CD4-positive, alpha-beta memory T cell (primary cell): Measurements from ENCODE around the gene TBXAS1. TPM values are rescaled to one million over a fixed set of nuclear protein-coding genes. Genes with fewer than 3 reads are reported as not detected.

ENCODE experiments used
- CTCF ChIA-PET: fragments of 350-600 bp; sonication (Branson Sonifier 250); formaldehyde crosslinking; loops from one replicate; lab custom pipeline; 2021; ENCODE audit warnings: inconsistent platforms; ENCODE audit not compliant: partially characterized antibody; lab: Charles Lee
- POLR2A ChIA-PET: fragments of 350-600 bp; sonication (Branson Sonifier 250); formaldehyde crosslinking; loops from one replicate; lab custom pipeline; 2021; ENCODE audit not compliant: partially characterized antibody; lab: Charles Lee
- DNase-seq, 5 donors: peaks; one replicate each; pipeline versions ENCODE4 v3.0.0 to v3.0.0-alpha.2; 2020 to 2022; ENCODE audit warnings: mixed read lengths in 1 of 5
- H3K27ac ChIP-seq: one replicate; pipeline ENCODE4 v1.7.0; 2013; ENCODE audit warnings: low read depth, low read length
- H3K27me3 ChIP-seq: 2 replicates; pipeline ENCODE4 v1.7.0; 2013; ENCODE audit warnings: mild to moderate bottlenecking, low read length, moderate library complexity; ENCODE audit not compliant: insufficient read depth
- H3K36me3 ChIP-seq: 2 replicates; pipeline ENCODE4 v1.7.0; 2013; ENCODE audit warnings: mild to moderate bottlenecking, low read length, moderate library complexity; ENCODE audit not compliant: insufficient read depth
- H3K4me1 ChIP-seq: 2 replicates; pipeline ENCODE4 v1.7.0; 2013; ENCODE audit warnings: mild to moderate bottlenecking, low read length, moderate library complexity; ENCODE audit not compliant: insufficient read depth
- H3K4me3 ChIP-seq, 2 donors: one replicate each; pipeline ENCODE4 v1.7.0; 2013; ENCODE audit warnings: low read length in 2 of 2, mild to moderate bottlenecking in 1 of 2
- H3K9me3 ChIP-seq, 2 donors: one replicate each; pipeline ENCODE4 v1.7.0; 2013; ENCODE audit warnings: low read length in 2 of 2, control low read depth in 1 of 2; ENCODE audit not compliant: control insufficient read depth in 1 of 2
- H3K27ac Mint-ChIP-seq, 7 donors: one replicate each; pipeline ENCODE4 v1.8.0; 2020 to 2021; ENCODE audit warnings: mixed read lengths in 7 of 7, mild to moderate bottlenecking in 6 of 7, inconsistent platforms in 3 of 7, moderate library complexity in 3 of 7
- H3K27me3 Mint-ChIP-seq, 2 donors: one replicate each; pipeline ENCODE4 v1.8.0; 2020 to 2021; ENCODE audit warnings: mixed read lengths in 2 of 2
- H3K36me3 Mint-ChIP-seq, 2 donors: one replicate each; pipeline ENCODE4 v1.8.0; 2020 to 2021; ENCODE audit warnings: mixed read lengths in 2 of 2, inconsistent platforms in 1 of 2, mild to moderate bottlenecking in 1 of 2
- H3K4me1 Mint-ChIP-seq, 4 donors: one replicate each; pipeline ENCODE4 v1.8.0; 2020 to 2021; ENCODE audit warnings: mixed read lengths in 4 of 4, mild to moderate bottlenecking in 1 of 4
- H3K4me3 Mint-ChIP-seq, 8 donors: one replicate each; pipeline ENCODE4 v1.8.0; 2020 to 2021; ENCODE audit warnings: mixed read lengths in 8 of 8, mild to moderate bottlenecking in 7 of 8, moderate library complexity in 6 of 8, inconsistent platforms in 3 of 8
- H3K9me3 Mint-ChIP-seq, 8 donors: one replicate each; pipeline ENCODE4 v1.8.0; 2020 to 2021; ENCODE audit warnings: mixed read lengths in 8 of 8, mild to moderate bottlenecking in 5 of 8, inconsistent platforms in 3 of 8, moderate library complexity in 1 of 8
- intact Hi-C: fragments of 100-400 bp; cut with micrococcal nuclease; formaldehyde crosslinking; loops from one replicate; pipeline ENCODE4 v1.15.1; 2023
- polyA plus RNA-seq, 2 donors: library from polyadenylated mRNA; unstranded; fragments of 300-500 nt; fragmentation: Illumina TruSeq; gene quantifications; one replicate each; pipeline ENCODE4 v1.2.3, GENCODE V29; 2021
- total RNA-seq, 2 experiments: library from RNA; stranded (reverse); gene quantifications; one replicate each; pipeline ENCODE4 v1.2.3, GENCODE V29; 2021

Gene TBXAS1
- total and polyA plus RNA-seq, 4 experiments from 2014 or later: 16.6 to 20.1 (median 18.9) TPM

DNA sequence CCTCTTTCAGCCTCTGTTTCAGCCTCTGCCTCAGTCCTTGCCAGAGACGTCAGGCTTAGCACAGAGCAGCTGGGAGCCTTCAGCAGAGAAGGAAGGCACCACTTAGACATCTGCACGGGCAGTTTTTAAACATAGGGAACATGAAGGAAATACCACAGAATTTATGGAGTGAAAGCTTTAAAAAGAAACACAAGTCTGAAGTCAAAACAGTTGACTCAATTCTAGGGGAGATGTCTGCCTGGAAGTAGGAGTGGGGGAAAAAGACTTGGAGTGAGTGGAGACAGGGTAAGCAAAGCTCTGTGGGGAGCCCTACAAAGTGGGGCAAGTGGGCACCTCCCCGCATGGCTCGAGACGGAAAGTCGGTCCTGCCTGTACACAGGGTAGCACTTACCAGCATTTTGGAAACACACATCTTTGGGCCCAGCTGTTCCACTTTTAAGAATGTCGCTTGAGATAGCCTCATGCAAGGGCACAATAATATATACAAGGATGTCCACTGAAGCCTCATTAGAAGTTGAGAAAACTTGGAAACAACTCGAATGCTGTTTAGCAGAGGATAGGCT lies 5.0 kb upstream of the TBXAS1 start:
- Histone ChIP-seq H3K27ac (no peak overlapping the region), H3K36me3 (no peaks in the 10 kb centered on the region), H3K9me3 (no peaks in the 10 kb centered on the region), H3K27me3 (no peaks in the 10 kb centered on the region), H3K4me3 (no peak overlapping the region), H3K4me1 (peaks cover 9% of the 10 kb centered on the region)
- no peak for DNase-seq
- Mint-ChIP-seq H3K4me1 (peaks cover under 1 to 19% (median 10%) of the 10 kb centered on the region in 4 donors), H3K27me3 (peaks cover 2 to 3% of the 10 kb centered on the region in 2 donors), H3K36me3 (no peaks in the 10 kb centered on the region), H3K27ac (no peak overlapping the region), H3K4me3 (no peak overlapping the region), H3K9me3 (no peaks in the 10 kb centered on the region)
- intact Hi-C loops: no loop called here
- CTCF ChIA-PET: interaction anchor here (1.3 to 1.9 kb wide), 3 partner anchors 23 to 179 kb away, joined by 3 to 4 read pairs (median 3); no protein-coding TSS in a partner anchor
- POLR2A ChIA-PET: no interaction called here

DNA sequence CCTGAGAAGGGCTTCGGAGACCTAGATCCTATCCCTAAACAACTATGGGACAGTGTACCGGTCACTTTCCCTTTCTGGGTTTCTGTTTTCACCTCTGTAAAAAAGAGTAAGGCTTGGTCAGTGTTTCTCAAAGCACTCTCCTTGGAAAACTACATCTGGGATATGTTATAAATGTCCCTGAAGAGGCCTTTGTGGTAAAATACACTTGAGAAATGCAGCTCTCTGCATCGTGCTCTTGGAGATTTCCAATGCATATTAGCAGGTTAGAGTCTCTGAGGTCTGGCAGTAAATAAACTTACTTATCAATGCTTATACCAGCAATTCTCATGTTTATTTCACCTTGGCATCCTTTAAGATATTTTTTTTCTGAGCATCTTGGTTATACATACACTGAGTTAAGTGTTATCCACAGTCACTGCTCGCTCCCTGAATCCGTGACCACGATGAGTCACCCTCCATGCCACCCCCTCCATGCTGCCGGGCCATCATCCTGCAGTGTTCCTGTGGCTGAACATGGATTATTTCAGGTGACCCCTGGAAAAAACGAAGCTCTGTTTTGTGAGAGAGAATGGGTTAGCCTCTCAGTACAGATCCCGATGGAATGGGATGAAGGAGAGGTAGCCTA lies 3.3 kb upstream of the TBXAS1 start:
- peaks cover 2 to 3% of the 10 kb centered on the region in 2 donors for H3K27me3 Mint-ChIP-seq
- peaks cover 0 to under 1% (median 0%) of the 10 kb centered on the region in 8 donors for H3K9me3 Mint-ChIP-seq
- H3K36me3 ChIP-seq: no peaks in the 10 kb centered on the region
- H3K4me3 Mint-ChIP-seq: no peak overlapping the region
- ChIA-PET CTCF (interaction anchor here (0.7 to 3.2 kb wide), 3 partner anchors 177 to 224 kb away, joined by 3 to 22 read pairs (median 4); no protein-coding TSS in a partner anchor), POLR2A (no interaction called here)
- H3K27ac Mint-ChIP-seq: no peak overlapping the region
- H3K27me3 ChIP-seq: no peaks in the 10 kb centered on the region
- intact Hi-C loops: no loop called here
- H3K4me1 Mint-ChIP-seq: peaks cover 17 to 32% (median 21%) of the 10 kb centered on the region in 4 donors
- H3K4me3 ChIP-seq: no peak overlapping the region
- H3K27ac ChIP-seq: no peak overlapping the region
- H3K36me3 Mint-ChIP-seq: peaks cover 0 to under 1% of the 10 kb centered on the region in 2 donors
- no peak for DNase-seq
- H3K9me3 ChIP-seq: no peaks in the 10 kb centered on the region
- peaks cover 22% of the 10 kb centered on the region for H3K4me1 ChIP-seq

DNA sequence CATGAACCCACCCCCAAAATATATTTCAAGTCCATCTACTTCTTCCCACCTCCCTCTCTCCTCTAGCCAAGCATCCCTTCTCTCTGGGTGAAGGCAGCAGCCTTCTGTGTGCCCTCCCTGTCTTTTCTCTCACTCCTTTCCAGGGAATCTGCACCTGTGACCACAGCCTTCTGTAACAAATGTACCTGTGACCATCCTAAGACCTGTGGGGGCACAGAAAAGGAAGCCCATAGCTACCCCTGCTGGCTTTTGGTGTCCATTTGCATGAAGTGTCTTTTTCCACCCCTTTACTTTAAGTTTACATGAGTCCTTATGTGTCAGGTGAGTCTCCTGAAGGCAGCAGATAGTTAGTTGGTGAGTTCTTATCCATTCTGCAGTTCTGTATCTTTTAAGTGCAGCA lies 2.0 kb upstream of the TBXAS1 start:
- peak in 1 of 5 donors; percentile 2 for DNase-seq
- intact Hi-C loops: loop anchor here (1.0 kb wide), 2 partner anchors 181 to 225 kb away; no protein-coding TSS in a partner anchor
- no peaks in the 10 kb centered on the region for H3K27me3 ChIP-seq
- peaks cover 24 to 42% (median 28%) of the 10 kb centered on the region in 4 donors for H3K4me1 Mint-ChIP-seq
- H3K4me1 ChIP-seq: peaks cover 28% of the 10 kb centered on the region
- CTCF ChIA-PET: interaction anchor here (1.2 to 3.2 kb wide), 2 partner anchors 175 to 181 kb away, joined by 4 to 22 read pairs; no protein-coding TSS in a partner anchor
- H3K9me3 ChIP-seq: no peaks in the 10 kb centered on the region
- H3K27ac Mint-ChIP-seq: peak overlapping the region in 1 of 7 donors; percentile 44
- no peak overlapping the region for H3K4me3 Mint-ChIP-seq
- POLR2A ChIA-PET: interaction anchor here (1.8 kb wide), 1 partner anchor 46 kb away, joined by 4 read pairs; no protein-coding TSS in a partner anchor
- H3K36me3 Mint-ChIP-seq: peaks cover 2 to 3% of the 10 kb centered on the region in 2 donors
- peaks cover 2 to 3% of the 10 kb centered on the region in 2 donors for H3K27me3 Mint-ChIP-seq
- H3K4me3 ChIP-seq: no peak overlapping the region
- H3K27ac ChIP-seq: no peak overlapping the region
- H3K9me3 Mint-ChIP-seq: peaks cover 0 to 3% (median 0%) of the 10 kb centered on the region in 8 donors
- no peaks in the 10 kb centered on the region for H3K36me3 ChIP-seq

DNA sequence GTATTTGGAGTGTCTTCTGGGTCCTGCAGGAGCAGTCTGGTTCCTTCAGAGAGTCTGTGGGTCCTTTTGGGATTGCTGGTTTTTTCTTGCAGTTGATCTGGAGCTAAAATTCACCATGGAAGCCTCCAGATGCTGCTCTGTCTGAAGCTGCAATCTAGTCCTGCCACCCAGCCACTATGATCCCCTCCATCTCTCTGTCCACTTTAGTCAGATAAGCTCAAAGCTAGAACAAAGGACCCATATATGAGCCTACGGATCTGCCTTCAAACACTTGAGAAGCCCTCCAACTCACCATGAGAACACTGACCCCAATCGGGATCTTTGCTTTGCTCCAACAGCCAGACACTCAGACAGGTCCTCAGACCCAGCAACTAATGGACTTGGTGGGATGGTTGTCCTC lies 618 bp upstream of the TBXAS1 start:
- DNase-seq: no peak
- H3K9me3 ChIP-seq: no peaks in the 10 kb centered on the region
- H3K27ac Mint-ChIP-seq: peak overlapping the region; percentile 77 to 97 (median 93)
- peaks cover 2 to 3% of the 10 kb centered on the region in 2 donors for H3K27me3 Mint-ChIP-seq
- H3K27me3 ChIP-seq: no peaks in the 10 kb centered on the region
- H3K9me3 Mint-ChIP-seq: peaks cover 0 to 11% (median 7%) of the 10 kb centered on the region in 8 donors
- CTCF ChIA-PET: interaction anchor here (1.0 to 3.2 kb wide), 2 partner anchors 182 to 186 kb away, joined by 4 to 22 read pairs; no protein-coding TSS in a partner anchor
- H3K4me1 Mint-ChIP-seq: peaks cover 24 to 42% (median 31%) of the 10 kb centered on the region in 4 donors
- H3K4me3 Mint-ChIP-seq: peak overlapping the region in 6 of 8 donors; percentile 83 to 90 (median 87)
- H3K4me3 ChIP-seq: no peak overlapping the region
- peaks cover 28% of the 10 kb centered on the region for H3K4me1 ChIP-seq
- no peaks in the 10 kb centered on the region for H3K36me3 ChIP-seq
- H3K36me3 Mint-ChIP-seq: peaks cover 3 to 13% of the 10 kb centered on the region in 2 donors
- intact Hi-C loops: no loop called here
- POLR2A ChIA-PET: interaction anchor here (1.8 kb wide), 1 partner anchor 47 kb away, joined by 4 read pairs; no protein-coding TSS in a partner anchor
- H3K27ac ChIP-seq: peak overlapping the region; percentile 22

DNA sequence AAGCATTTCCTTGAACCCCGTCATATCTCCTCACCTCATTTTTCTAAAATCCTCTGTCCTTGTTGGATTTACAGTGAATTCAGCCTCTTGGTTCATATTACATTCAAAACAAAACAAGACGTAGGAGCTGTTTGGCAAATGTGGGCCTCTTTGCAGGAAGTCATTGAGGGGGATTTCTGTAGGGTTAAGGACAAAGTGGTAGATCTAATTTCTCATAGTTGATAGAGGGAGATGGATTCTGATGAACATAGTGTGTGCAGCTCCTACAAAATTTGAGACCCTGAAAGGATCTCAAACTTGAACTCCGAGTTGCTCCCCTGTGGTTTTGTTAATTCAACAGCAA lies 682 bp downstream of the TBXAS1 start:
- Mint-ChIP-seq H3K4me1 (peaks cover 24 to 42% (median 31%) of the 10 kb centered on the region in 4 donors), H3K27ac (peak overlapping the region; percentile 84 to 97 (median 93)), H3K4me3 (peak overlapping the region; percentile 83 to 90 (median 87)), H3K27me3 (peaks cover 2 to 3% of the 10 kb centered on the region in 2 donors), H3K36me3 (peaks cover 3 to 17% of the 10 kb centered on the region in 2 donors), H3K9me3 (peaks cover 0 to 23% (median 18%) of the 10 kb centered on the region in 8 donors)
- no peaks in the 10 kb centered on the region for H3K9me3 ChIP-seq
- peak overlapping the region in 1 of 2 donors; percentile 18 for H3K4me3 ChIP-seq
- intact Hi-C loops: loop anchor here (1.0 kb wide), 1 partner anchor 53 kb away; no protein-coding TSS in a partner anchor
- no peaks in the 10 kb centered on the region for H3K36me3 ChIP-seq
- DNase-seq: peak in 4 of 5 donors; percentile 7 to 32 (median 15)
- ChIA-PET POLR2A (interaction anchor here (0.6 to 2.9 kb wide), 5 partner anchors 25 to 348 kb away, joined by 3 to 17 read pairs (median 11); partner anchors contain the start of gene HIPK2), CTCF (interaction anchor here (1.0 to 1.9 kb wide), 2 partner anchors 25 to 182 kb away, joined by 4 to 5 read pairs; no protein-coding TSS in a partner anchor)
- H3K27me3 ChIP-seq: no peaks in the 10 kb centered on the region
- H3K27ac ChIP-seq: peak overlapping the region; percentile 36
- H3K4me1 ChIP-seq: peaks cover 28% of the 10 kb centered on the region

DNA sequence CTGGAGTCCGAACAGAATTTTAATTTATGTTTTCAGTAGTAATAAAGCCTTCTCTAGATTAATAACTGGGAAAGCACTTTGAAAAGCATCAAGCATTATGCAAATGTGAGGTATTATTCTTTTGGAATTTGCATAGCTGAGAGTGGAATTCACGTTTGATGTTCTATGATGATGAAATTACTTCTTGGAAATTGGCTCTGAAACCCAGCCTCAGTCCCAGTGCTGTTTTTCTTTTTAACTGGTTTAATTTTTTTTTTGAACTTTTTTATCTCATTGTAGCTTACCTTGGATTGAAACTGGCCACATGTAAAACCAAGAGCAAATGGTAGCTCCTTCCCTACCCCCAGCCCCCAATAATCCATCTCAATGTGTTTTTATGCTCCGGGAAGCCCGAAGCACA lies 1.2 kb downstream of the TBXAS1 start:
- intact Hi-C loops: no loop called here
- Mint-ChIP-seq H3K27me3 (peaks cover 0 to 2% of the 10 kb centered on the region in 2 donors), H3K4me3 (peak overlapping the region; percentile 83 to 90 (median 87)), H3K36me3 (peaks cover 3 to 17% of the 10 kb centered on the region in 2 donors), H3K9me3 (peaks cover 0 to 26% (median 18%) of the 10 kb centered on the region in 8 donors), H3K4me1 (peaks cover 24 to 42% (median 31%) of the 10 kb centered on the region in 4 donors), H3K27ac (peak overlapping the region; percentile 22 to 93 (median 82))
- H3K27ac ChIP-seq: peak overlapping the region; percentile 36
- peak overlapping the region in 1 of 2 donors; percentile 18 for H3K4me3 ChIP-seq
- DNase-seq: no peak
- ChIA-PET CTCF (interaction anchor here (0.8 to 1.9 kb wide), 7 partner anchors 9 to 184 kb away, joined by 3 to 5 read pairs (median 3); no protein-coding TSS in a partner anchor), POLR2A (interaction anchor here (0.6 to 2.9 kb wide), 7 partner anchors 25 to 733 kb away, joined by 3 to 17 read pairs (median 4); partner anchors contain the start of gene HIPK2)
- H3K4me1 ChIP-seq: peaks cover 28% of the 10 kb centered on the region
- no peaks in the 10 kb centered on the region for H3K27me3 ChIP-seq
- no peaks in the 10 kb centered on the region for H3K9me3 ChIP-seq
- no peaks in the 10 kb centered on the region for H3K36me3 ChIP-seq
